Endothelial cell of umbilical vein (primary cell): ENCODE measurements around the gene SMAD2. TPM values are rescaled to one million over a fixed set of nuclear protein-coding genes. Genes with fewer than 3 reads are reported as not detected.

Source experiments
- BruUV-seq: library from RNA; stranded (reverse); fragments of 400-500 nt; replicated peaks from 2 replicates; lab custom pipeline; 2021; lab: Mats Ljungman, UMichigan
- CTCF ChIA-PET: fragments of 300-600, 350-600 bp; sonication (Branson Sonifier 250); formaldehyde crosslinking; loops from one replicate; lab custom pipeline; 2021; ENCODE audit warnings: antibody characterized with exemption, inconsistent platforms; lab: Charles Lee
- POLR2A ChIA-PET: fragments of 300-600, 350-600 bp; sonication (Branson Sonifier 250); formaldehyde crosslinking; loops from one replicate; lab custom pipeline; 2021; ENCODE audit warnings: antibody characterized with exemption, inconsistent platforms; lab: Charles Lee
- DNase-seq: peaks from one replicate; pipeline ENCODE4 v3.0.0-alpha.2; 2011; ENCODE audit warnings: low read depth, low spot score
- FAIRE-seq: peaks from 2 replicates; lab custom pipeline; 2011; peaks lifted over from hg19 to GRCh38; lab: Jason Lieb, UNC
- H2AFZ ChIP-seq: 2 replicates; pipeline ENCODE4 v1.6.0; 2012; ENCODE audit warnings: low read depth, low read length, control low read depth, inconsistent platforms
- H3K27ac ChIP-seq: 2 replicates; pipeline ENCODE4 v1.5.1; 2011; ENCODE audit warnings: low read depth, mild to moderate bottlenecking, control low read depth, low read length, moderate library complexity; ENCODE audit not compliant: insufficient read depth
- H3K27me3 ChIP-seq, 2 experiments: 2 replicates each; pipeline versions ENCODE4 v1.6.0 to v1.6.1; 2011; ENCODE audit warnings: low read length in 2 of 2, mixed read lengths in 1 of 2; ENCODE audit not compliant: control insufficient read depth in 2 of 2, insufficient read depth in 2 of 2
- H3K36me3 ChIP-seq, 2 experiments: 2 replicates in 1 of 2; 3 replicates in 1 of 2; pipeline ENCODE4 v1.5.1; 2011; ENCODE audit warnings: low read length in 2 of 2, mild to moderate bottlenecking in 1 of 2, moderate library complexity in 1 of 2; ENCODE audit not compliant: control insufficient read depth in 2 of 2, insufficient read depth in 2 of 2; ENCODE audit errors: extremely low read depth in 1 of 2
- H3K4me1 ChIP-seq: 3 replicates; pipeline ENCODE4 v1.5.1; 2011; ENCODE audit warnings: mild to moderate bottlenecking, low read length; ENCODE audit not compliant: control insufficient read depth, insufficient read depth; ENCODE audit errors: extremely low read depth
- H3K4me2 ChIP-seq: 2 replicates; pipeline ENCODE4 v1.6.1; 2011; ENCODE audit warnings: low read length, control low read depth, mixed read lengths; ENCODE audit not compliant: insufficient read depth
- H3K4me3 ChIP-seq, 3 experiments: fragments of 200-600 bp in 1 of 3; sonication (generic), shearing (Covaris generic) in 1 of 3; replicated peaks in 1 of 3; 2 replicates each; pipeline ENCODE4 v1.5.1; 2011 to 2016; ENCODE audit warnings: control low read depth in 3 of 3, low read length in 3 of 3, mild to moderate bottlenecking in 2 of 3, inconsistent platforms in 1 of 3, low read depth in 1 of 3, moderate library complexity in 1 of 3; ENCODE audit not compliant: insufficient read depth in 1 of 3
- H3K79me2 ChIP-seq: 2 replicates; pipeline ENCODE4 v1.6.0; 2012; ENCODE audit warnings: low read length, inconsistent platforms; ENCODE audit not compliant: control insufficient read depth, insufficient read depth
- H3K9ac ChIP-seq: replicated peaks from 2 replicates; pipeline ENCODE3; 2011; ENCODE audit warnings: low read length, control low read depth; ENCODE audit not compliant: insufficient read depth; ENCODE audit errors: extremely low read depth
- H3K9me1 ChIP-seq: replicated peaks from 3 replicates; pipeline ENCODE4 v1.6.0; 2011; ENCODE audit warnings: mild to moderate bottlenecking, low read length; ENCODE audit not compliant: control insufficient read depth, insufficient read depth; ENCODE audit errors: extremely low read depth
- H3K9me3 ChIP-seq: replicated peaks from 2 replicates; pipeline ENCODE4 v1.5.1; 2012; ENCODE audit warnings: low read length, inconsistent platforms; ENCODE audit not compliant: control insufficient read depth, insufficient read depth
- H4K20me1 ChIP-seq: replicated peaks from 2 replicates; pipeline ENCODE3; 2011; ENCODE audit warnings: mild to moderate bottlenecking, low read length; ENCODE audit not compliant: control insufficient read depth, insufficient read depth; ENCODE audit errors: extremely low read depth
- CTCF ChIP-seq, 2 donors: IDR thresholded peaks; 1 replicate in 1 of 2; 2 replicates in 1 of 2; pipeline ENCODE4 v1.5.1; 2011; ENCODE audit warnings: low read length in 2 of 2, mild to moderate bottlenecking in 2 of 2, moderate library complexity in 2 of 2, control low read depth in 1 of 2, inconsistent platforms in 1 of 2, low read depth in 1 of 2; ENCODE audit not compliant: insufficient read depth in 1 of 2; ENCODE audit errors: extremely low read depth in 1 of 2
- EZH2 ChIP-seq: IDR thresholded peaks from 2 replicates; pipeline ENCODE4 v1.6.1; 2012; ENCODE audit warnings: borderline replicate concordance, low read depth, mild to moderate bottlenecking, moderate library complexity, low read length, inconsistent platforms; ENCODE audit not compliant: severe bottlenecking
- FOS ChIP-seq: IDR thresholded peaks from 2 replicates; pipeline ENCODE4 v1.6.1; 2011; ENCODE audit warnings: mild to moderate bottlenecking, low read length, moderate library complexity, borderline replicate concordance; ENCODE audit not compliant: insufficient read depth
- GATA2 ChIP-seq: IDR thresholded peaks from 2 replicates; pipeline ENCODE4 v1.7.0; 2011; ENCODE audit warnings: low read depth, mild to moderate bottlenecking, moderate library complexity, mixed read lengths, low read length; ENCODE audit not compliant: insufficient read length, insufficient read depth
- JUN ChIP-seq: IDR thresholded peaks from 2 replicates; pipeline ENCODE4 v1.6.1; 2011; ENCODE audit warnings: borderline replicate concordance, low read depth; ENCODE audit not compliant: insufficient read length, insufficient read depth
- MYC ChIP-seq: IDR thresholded peaks from one replicate; pipeline ENCODE4 v1.6.1; 2011; ENCODE audit warnings: mild to moderate bottlenecking, low read depth, low read length
- POLR2A ChIP-seq: IDR thresholded peaks from 2 replicates; pipeline ENCODE4 v1.6.1; 2012; ENCODE audit warnings: low read depth, mild to moderate bottlenecking, control low read depth, low read length
- POLR2AphosphoS5 ChIP-seq: IDR thresholded peaks from 2 replicates; pipeline ENCODE4 v1.6.1; 2012; ENCODE audit warnings: low read depth, mild to moderate bottlenecking, control low read depth, low read length, moderate library complexity; ENCODE audit not compliant: insufficient read depth
- dilution Hi-C: fragments of 300-500 bp; cut with MboI; formaldehyde crosslinking; loops from one replicate; pipeline ENCODE4 v1.15.0; 2019; ENCODE audit warnings: low sequenced_read_pairs; ENCODE audit not compliant: extremely low pct_ligation_motif_present
- intact Hi-C: fragments of 100-400 bp; cut with micrococcal nuclease; formaldehyde crosslinking; loops from one replicate; pipeline ENCODE4 v1.10.0; 2022
- polyA plus RNA-seq, 4 experiments: library from polyadenylated mRNA; depleted of rRNA in 3 of 4; stranded (reverse) in 3 of 4; unstranded in 1 of 4; fragments of >200 nt; gene quantifications; 2 replicates each; pipeline versions ENCODE4 v1.2.1 to v1.2.3, GENCODE V29; 2011 to 2012; ENCODE audit warnings: missing spikeins in 1 of 4
- total RNA-seq: library from RNA; stranded (reverse); gene quantifications from 2 replicates; pipeline ENCODE4 v1.2.3, GENCODE V29; 2021
- TF ChIP-seq, protein P1 (sequence below): IDR thresholded peaks from 2 replicates; pipeline ENCODE4 v1.6.1; 2011; ENCODE audit not compliant: insufficient read depth, insufficient read length

The SMAD2 gene
- total and polyA plus RNA-seq, 2 donors (not counting 3 experiments of a cell fraction or from before 2014, with no cell fraction given) = 40.3 to 123 TPM

GRCh38 chr18:47870605-47871004, 59.9 kb downstream of the SMAD2 start:
- CTCF ChIA-PET = interaction anchor here (0.9 to 1.6 kb wide), 9 partner anchors 9 to 117 kb away, joined by 3 to 6 read pairs (median 4); partner anchors contain the start of gene SMAD2
- Histone ChIP-seq H3K9me1 (peaks cover 6% of the 10 kb centered on the region), H3K4me3 (no peak overlapping the region), H4K20me1 (no peaks in the 10 kb centered on the region), H3K4me1 (peaks cover 2% of the 10 kb centered on the region), H3K79me2 (peaks cover 34% of the 10 kb centered on the region), H3K4me2 (no peak overlapping the region), H3K36me3 (peaks cover 0 to 8% of the 10 kb centered on the region in 2 experiments), H3K9me3 (no peaks in the 10 kb centered on the region), H3K27me3 (no peaks in the 10 kb centered on the region), H3K9ac (no peak overlapping the region), H2AFZ (no peak overlapping the region), H3K27ac (no peak overlapping the region)
- intact Hi-C loops (no loop called here), dilution Hi-C loops (no loop called here)
- no peak for FAIRE-seq
- POLR2A ChIA-PET = interaction anchor here (0.6 kb wide), 1 partner anchor 19 kb away, joined by 3 read pairs; no protein-coding TSS in a partner anchor
- TF ChIP-seq FOS = peak; percentile 14
- no peak for TF ChIP-seq GATA2
- TF ChIP-seq, protein P1, sequence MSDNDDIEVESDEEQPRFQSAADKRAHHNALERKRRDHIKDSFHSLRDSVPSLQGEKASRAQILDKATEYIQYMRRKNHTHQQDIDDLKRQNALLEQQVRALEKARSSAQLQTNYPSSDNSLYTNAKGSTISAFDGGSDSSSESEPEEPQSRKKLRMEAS = no peak
- peak; percentile 23 for DNase-seq
- BruUV-seq = no TSS peak

GRCh38 chr18:47868744-47869143, 61.7 kb downstream of the SMAD2 start:
- DNase-seq = no peak
- no TSS peak for BruUV-seq
- Histone ChIP-seq H3K27me3 (no peaks in the 10 kb centered on the region), H3K79me2 (peaks cover 24% of the 10 kb centered on the region), H3K9me3 (no peaks in the 10 kb centered on the region), H3K4me1 (peaks cover 2% of the 10 kb centered on the region), H3K9me1 (peaks cover 6% of the 10 kb centered on the region), H3K27ac (no peak overlapping the region), H3K4me2 (no peak overlapping the region), H3K36me3 (peaks cover under 1 to 8% of the 10 kb centered on the region in 2 experiments), H3K4me3 (no peak overlapping the region), H2AFZ (no peak overlapping the region), H3K9ac (no peak overlapping the region), H4K20me1 (no peaks in the 10 kb centered on the region)
- POLR2A ChIA-PET = no interaction called here
- no peak for TF ChIP-seq MYC
- TF ChIP-seq GATA2 = no peak
- TF ChIP-seq, protein P1 = no peak
- no peak for TF ChIP-seq CTCF (IDR thresholded peaks at IDR 0.05; ENCODE audit: extremely low read depth in 1 of 2, insufficient read depth in 1 of 2, low read depth in 1 of 2, low read length in 2 of 2)
- TF ChIP-seq FOS = no peak
- TF ChIP-seq POLR2A = no peak
- TF ChIP-seq JUN = no peak
- no peak for TF ChIP-seq POLR2AphosphoS5
- no peak for TF ChIP-seq EZH2
- intact Hi-C loops = no loop called here
- no peak for FAIRE-seq
- CTCF ChIA-PET = no interaction called here
- dilution Hi-C loops = no loop called here
